B cell (primary cell): ENCODE results near the gene AVEN.

Experiments used
- CTCF ChIP-seq: fragments of 200-600 bp; IDR thresholded peaks from one replicate; pipeline ENCODE4 v1.8.0; 2022; ENCODE audit warnings: antibody characterized with exemption, mild to moderate bottlenecking
- EZH2 ChIP-seq: IDR thresholded peaks from 2 replicates; pipeline ENCODE4 v1.6.1; 2012; ENCODE audit warnings: borderline replicate concordance, low read depth, mild to moderate bottlenecking, moderate library complexity, low read length; ENCODE audit not compliant: insufficient read depth, poor library complexity, severe bottlenecking

DNA sequence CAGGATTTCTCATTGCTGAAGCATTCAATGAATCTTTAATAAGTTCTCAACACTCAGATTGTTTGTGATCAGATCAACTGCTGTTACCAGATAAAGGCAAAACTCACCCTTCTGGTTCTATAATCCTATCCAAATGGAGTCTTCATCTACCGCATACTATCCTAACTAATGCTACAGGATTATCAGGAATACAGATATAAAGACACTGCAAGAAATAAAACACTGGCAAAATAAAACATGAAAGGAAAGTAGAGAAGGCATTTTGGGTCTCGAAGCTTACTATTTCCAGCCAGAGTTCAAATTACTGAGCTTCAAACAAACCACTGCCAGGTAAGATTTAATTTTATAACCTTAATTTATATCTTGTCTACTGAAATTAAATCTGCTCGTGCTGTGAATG is 70.2 kb downstream of the AVEN start:
- TF ChIP-seq CTCF (no peak), EZH2 (no peak)
